ENCODE results near the gene DDAH1. TPM values are rescaled to one million over a fixed set of nuclear protein-coding genes. Genes with fewer than 3 reads are reported as not detected.
A peak's percentile ranks its signal among the peaks of the same experiment; 100 is the strongest.

Gene DDAH1
- total RNA-seq, 1 experiment from 2014 or later, result 65.9 TPM

DNA sequence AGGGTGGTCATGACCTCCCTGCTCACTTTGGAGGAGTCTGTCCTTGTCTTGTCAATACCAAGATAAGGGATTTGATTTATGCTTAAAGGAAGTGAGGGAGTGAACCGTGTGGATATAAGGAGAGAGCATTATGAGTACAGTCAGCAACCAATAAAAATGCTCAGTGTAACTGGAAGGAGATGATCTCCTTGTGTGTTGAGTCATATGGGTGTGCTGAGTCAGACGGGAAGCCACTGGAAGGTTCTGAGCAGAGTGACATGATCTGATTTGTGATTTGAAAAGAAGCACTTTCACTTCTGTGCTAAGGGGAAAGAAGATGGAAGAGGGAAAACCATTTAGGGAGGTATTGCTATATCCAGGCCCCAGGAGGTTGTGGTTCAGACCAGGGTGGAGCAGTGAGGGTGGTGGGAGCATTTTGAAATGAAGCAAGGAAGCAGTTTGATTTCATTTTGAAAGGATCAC is 186.1 kb downstream of the DDAH1 start:
- peak overlapping the region; percentile 48 for H3K9ac ChIP-seq (ENCODE audit: low read length)
- ChIA-PET POLR2A (ENCODE audit: unreplicated experiment) (no interaction called here), CTCF (no interaction called here)
- H4K20me1 ChIP-seq (ENCODE audit: low read length), result peaks cover 12% of the 10 kb centered on the region
- H3K4me3 ChIP-seq (ENCODE audit: low read length), result peak overlapping the region; percentile 45
- intact Hi-C loops (cut with micrococcal nuclease), result loop anchor here (1.0 kb wide), 1 partner anchor 10 kb away; no protein-coding TSS in a partner anchor
- peak; percentile 56 for ATAC-seq
- no TSS peak for BruUV-seq (replicated peaks)
- TF ChIP-seq EZH2 (IDR thresholded peaks at IDR 0.05; ENCODE audit: low read length, unreplicated experiment) (no peak), EZH2phosphoT487 (IDR thresholded peaks at IDR 0.05; ENCODE audit: borderline replicate concordance, low read length) (no peak)
- TF ChIP-seq, protein P1, sequence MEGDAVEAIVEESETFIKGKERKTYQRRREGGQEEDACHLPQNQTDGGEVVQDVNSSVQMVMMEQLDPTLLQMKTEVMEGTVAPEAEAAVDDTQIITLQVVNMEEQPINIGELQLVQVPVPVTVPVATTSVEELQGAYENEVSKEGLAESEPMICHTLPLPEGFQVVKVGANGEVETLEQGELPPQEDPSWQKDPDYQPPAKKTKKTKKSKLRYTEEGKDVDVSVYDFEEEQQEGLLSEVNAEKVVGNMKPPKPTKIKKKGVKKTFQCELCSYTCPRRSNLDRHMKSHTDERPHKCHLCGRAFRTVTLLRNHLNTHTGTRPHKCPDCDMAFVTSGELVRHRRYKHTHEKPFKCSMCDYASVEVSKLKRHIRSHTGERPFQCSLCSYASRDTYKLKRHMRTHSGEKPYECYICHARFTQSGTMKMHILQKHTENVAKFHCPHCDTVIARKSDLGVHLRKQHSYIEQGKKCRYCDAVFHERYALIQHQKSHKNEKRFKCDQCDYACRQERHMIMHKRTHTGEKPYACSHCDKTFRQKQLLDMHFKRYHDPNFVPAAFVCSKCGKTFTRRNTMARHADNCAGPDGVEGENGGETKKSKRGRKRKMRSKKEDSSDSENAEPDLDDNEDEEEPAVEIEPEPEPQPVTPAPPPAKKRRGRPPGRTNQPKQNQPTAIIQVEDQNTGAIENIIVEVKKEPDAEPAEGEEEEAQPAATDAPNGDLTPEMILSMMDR (conservative IDR thresholded peaks at IDR 0.05; ENCODE audit: low read depth, low read length), result no peak
- peaks cover 38% of the 10 kb centered on the region for H3K4me1 ChIP-seq (ENCODE audit: insufficient read depth, low read length)
- peak overlapping the region; percentile 84 for H3K27ac ChIP-seq (ENCODE audit: low read length)
- DNase-seq, result peak; percentile 96
- H3K79me2 ChIP-seq (ENCODE audit: low read length), result peaks cover 24% of the 10 kb centered on the region
- H3K9me2 ChIP-seq (replicated peaks; ENCODE audit: low read length), result no peaks in the 10 kb centered on the region
- H3K36me3 ChIP-seq (ENCODE audit: low read depth, low read length), result peaks cover 4% of the 10 kb centered on the region
- no peaks in the 10 kb centered on the region for H3K27me3 ChIP-seq (ENCODE audit: low read length)
- H3K9me3 ChIP-seq (ENCODE audit: low read length), result no peaks in the 10 kb centered on the region
- H2AFZ ChIP-seq (ENCODE audit: low read length), result 0 out of 2 replicates have a peak overlapping the region, but pooled peaks have one; percentile 42
- peak overlapping the region; percentile 75 for H3K4me2 ChIP-seq (ENCODE audit: low read length)
- no peaks in the 10 kb centered on the region for H3F3A ChIP-seq (ENCODE audit: low read length, unreplicated experiment)

DNA sequence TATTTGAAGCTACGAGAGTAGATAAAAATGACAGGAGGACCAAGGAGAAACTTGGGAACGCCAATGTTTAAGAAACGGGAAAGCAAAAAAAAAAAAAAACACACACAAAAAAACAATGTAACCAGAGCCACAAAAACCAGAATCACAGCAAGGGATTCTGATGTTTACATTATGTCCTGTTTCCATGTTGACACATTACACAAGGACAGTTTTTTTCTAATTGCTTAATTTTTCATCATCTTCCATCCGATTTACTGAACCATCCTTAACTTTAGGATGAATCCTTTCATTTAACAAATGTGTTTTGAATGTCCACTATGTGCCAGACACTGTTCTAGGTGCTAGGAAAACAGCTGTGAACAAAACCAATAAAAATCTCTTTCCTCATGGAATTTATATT is 187.2 kb downstream of the DDAH1 start:
- Histone ChIP-seq H3K79me2 (ENCODE audit: low read length) (peaks cover 35% of the 10 kb centered on the region), H3K9ac (ENCODE audit: low read length) (no peak overlapping the region), H2AFZ (ENCODE audit: low read length) (no peak overlapping the region), H3K4me2 (ENCODE audit: low read length) (no peak overlapping the region), H3K9me2 (replicated peaks; ENCODE audit: low read length) (no peaks in the 10 kb centered on the region), H3K9me3 (ENCODE audit: low read length) (no peaks in the 10 kb centered on the region), H3K27ac (ENCODE audit: low read length) (peak overlapping the region; percentile 55), H3K36me3 (ENCODE audit: low read depth, low read length) (peaks cover 10% of the 10 kb centered on the region), H4K20me1 (ENCODE audit: low read length) (peaks cover 23% of the 10 kb centered on the region), H3K27me3 (ENCODE audit: low read length) (no peaks in the 10 kb centered on the region), H3K4me1 (ENCODE audit: insufficient read depth, low read length) (peaks cover 45% of the 10 kb centered on the region), H3K4me3 (ENCODE audit: low read length) (no peak overlapping the region), H3F3A (ENCODE audit: low read length, unreplicated experiment) (no peaks in the 10 kb centered on the region)
- intact Hi-C loops (cut with micrococcal nuclease), result no loop called here
- TF ChIP-seq, protein P1 (conservative IDR thresholded peaks at IDR 0.05; ENCODE audit: low read depth, low read length), result no peak
- TF ChIP-seq EZH2phosphoT487 (IDR thresholded peaks at IDR 0.05; ENCODE audit: borderline replicate concordance, low read length), result no peak
- TF ChIP-seq EZH2 (IDR thresholded peaks at IDR 0.05; ENCODE audit: low read length, unreplicated experiment), result no peak
- ChIA-PET POLR2A (ENCODE audit: unreplicated experiment) (interaction anchor here (0.5 kb wide), 1 partner anchor 18 kb away, joined by 6 read pairs; the partner anchor contains the start of gene C1orf52), CTCF (no interaction called here)
- BruUV-seq (replicated peaks), result no TSS peak
- ATAC-seq (no peak), DNase-seq (no peak)

DNA sequence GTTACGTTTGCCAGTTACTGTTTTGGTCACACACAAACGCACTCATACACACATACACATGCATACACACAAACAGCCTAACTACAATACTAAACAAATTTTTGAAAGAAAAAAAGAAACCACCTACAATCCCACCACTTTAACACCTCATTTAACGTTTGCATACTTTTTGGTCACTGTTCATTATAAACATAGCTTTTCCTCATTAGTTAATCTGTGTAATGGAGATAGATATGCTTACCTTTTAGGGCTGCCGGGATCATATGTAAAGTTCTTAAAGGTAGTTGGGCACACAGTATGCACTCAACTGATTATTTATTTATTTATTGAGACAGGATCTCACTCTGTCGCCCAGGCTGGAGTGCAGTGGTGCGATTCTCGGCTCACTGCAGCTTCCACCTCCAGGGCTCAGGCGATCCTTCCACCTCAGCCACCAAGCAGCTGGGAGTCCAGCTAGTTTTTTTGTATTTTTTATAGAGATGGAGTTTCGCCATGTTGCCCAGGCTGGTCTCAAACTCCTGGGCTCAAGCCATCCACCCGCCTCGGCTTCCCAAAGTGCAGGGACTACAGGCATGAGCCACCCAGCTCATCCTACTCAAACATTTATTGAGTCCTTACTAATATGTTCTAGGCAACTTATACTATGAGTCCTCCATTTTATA is 187.8 kb downstream of the DDAH1 start:
- no peaks in the 10 kb centered on the region for H3F3A ChIP-seq (ENCODE audit: low read length, unreplicated experiment)
- no peaks in the 10 kb centered on the region for H3K9me3 ChIP-seq (ENCODE audit: low read length)
- peaks cover 13% of the 10 kb centered on the region for H3K36me3 ChIP-seq (ENCODE audit: low read depth, low read length)
- peak overlapping the region; percentile 26 for H2AFZ ChIP-seq (ENCODE audit: low read length)
- peaks cover 45% of the 10 kb centered on the region for H3K4me1 ChIP-seq (ENCODE audit: insufficient read depth, low read length)
- TF ChIP-seq, protein P1 (conservative IDR thresholded peaks at IDR 0.05; ENCODE audit: low read depth, low read length), result no peak
- no peak for TF ChIP-seq EZH2 (IDR thresholded peaks at IDR 0.05; ENCODE audit: low read length, unreplicated experiment)
- H3K79me2 ChIP-seq (ENCODE audit: low read length), result peaks cover 42% of the 10 kb centered on the region
- POLR2A ChIA-PET (ENCODE audit: unreplicated experiment), result interaction anchor here (0.5 to 1.3 kb wide), 10 partner anchors 13 to 388 kb away, joined by 3 to 9 read pairs (median 4); partner anchors contain the start of genes C1orf52 and CCN1
- peak overlapping the region; percentile 55 for H3K27ac ChIP-seq (ENCODE audit: low read length)
- CTCF ChIA-PET, result interaction anchor here (0.6 to 1.7 kb wide), 3 partner anchors 18 to 324 kb away, joined by 3 to 7 read pairs (median 4); partner anchors contain the start of gene C1orf52
- no peaks in the 10 kb centered on the region for H3K27me3 ChIP-seq (ENCODE audit: low read length)
- intact Hi-C loops (cut with micrococcal nuclease), result loop anchor here (1.0 kb wide), 1 partner anchor 20 kb away; no protein-coding TSS in a partner anchor
- H3K9me2 ChIP-seq (replicated peaks; ENCODE audit: low read length), result no peaks in the 10 kb centered on the region
- TSS peak; percentile 72 for BruUV-seq (replicated peaks)
- peak overlapping the region; percentile 89 for H3K4me3 ChIP-seq (ENCODE audit: low read length)
- H4K20me1 ChIP-seq (ENCODE audit: low read length), result peaks cover 24% of the 10 kb centered on the region
- peak overlapping the region; percentile 79 for H3K4me2 ChIP-seq (ENCODE audit: low read length)
- ATAC-seq (no peak), DNase-seq (no peak)
- peak overlapping the region; percentile 30 for H3K9ac ChIP-seq (ENCODE audit: low read length)

All from PC-3 (cell line).